Measurements from ENCODE around the gene LAIR2.
"Not testable (repeated sequence)": the region's sequence is repeated elsewhere in the genome, so short reads cannot be mapped to it uniquely, and the experiment has no call there.

- not testable (repeated sequence) for TF ChIP-seq CTCF, POLR2A, EP300 (IDR thresholded peaks at IDR 0.05)
Observed at GRCh38 chr19:54509200-54509940, 6.7 kb downstream of the LAIR2 start.
